Measurements from ENCODE around the gene PRC1. TPM values are rescaled to one million over a fixed set of nuclear protein-coding genes. Genes with fewer than 3 reads are reported as not detected.

Gene PRC1
- total and polyA plus RNA-seq, 2 donors (not counting 1 experiment from before 2014, with no cell fraction given), result 9.4 to 11.6 TPM

DNA sequence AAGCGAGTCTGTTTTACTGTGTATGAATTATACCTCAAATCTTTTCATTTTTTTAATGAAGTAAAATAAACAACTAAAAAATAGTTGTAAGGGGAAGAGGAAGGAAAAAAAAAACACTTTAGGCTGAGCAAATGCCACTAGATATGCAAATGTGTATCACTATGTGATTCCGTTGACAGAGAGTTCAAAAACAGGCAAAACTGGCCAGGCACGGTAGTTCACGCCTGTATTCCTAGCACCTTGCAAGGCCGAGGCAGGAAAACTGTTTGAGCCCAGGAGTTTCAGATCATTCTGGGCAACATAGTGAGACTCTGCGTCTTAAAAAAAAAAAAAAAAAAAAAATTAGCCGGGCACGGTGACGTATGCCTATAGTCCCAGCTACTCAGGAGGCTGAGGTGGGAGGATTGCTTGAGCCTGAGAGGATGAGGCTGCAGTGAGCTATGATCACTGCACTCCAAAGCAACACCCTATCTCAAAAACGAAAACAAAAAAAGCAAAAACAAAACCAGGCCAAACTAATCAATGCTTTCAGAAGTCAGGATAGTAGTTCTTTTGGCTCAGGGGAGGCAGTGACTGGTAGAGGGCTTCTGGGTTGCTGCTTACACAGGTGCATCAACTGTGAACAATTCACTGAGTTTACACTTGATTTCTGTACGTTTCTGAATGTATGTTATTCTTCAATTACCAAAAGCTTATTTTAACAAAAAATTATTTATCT lies 7.4 kb downstream of the PRC1 start:
- Histone ChIP-seq H3K4me1 (ENCODE audit: control insufficient read depth in 2 of 2, insufficient read depth in 2 of 2, low read length in 2 of 2) (peaks cover 12 to 36% of the 10 kb centered on the region in 2 donors), H3K27me3 (replicated peaks in 1 of 4; ENCODE audit: control extremely low read depth in 1 of 4, control insufficient read depth in 3 of 4, insufficient read depth in 4 of 4, low read length in 3 of 4) (no peaks in the 10 kb centered on the region), H3K9me3 (ENCODE audit: control extremely low read depth in 1 of 3, control insufficient read depth in 2 of 3, insufficient read depth in 1 of 3, low read length in 2 of 3) (no peaks in the 10 kb centered on the region), H3K4me3 (ENCODE audit: control extremely low read depth in 1 of 5, extremely low read depth in 1 of 5, insufficient read depth in 1 of 5, low read depth in 2 of 5, low read length in 4 of 5) (no peak overlapping the region), H3K4me2 (replicated peaks; ENCODE audit: low read depth, low read length, poor library complexity, severe bottlenecking) (peak overlapping the region; percentile 28), H2AFZ (ENCODE audit: insufficient read depth, low read depth, low read length, poor library complexity, severe bottlenecking) (peak overlapping the region; percentile 50), H3K79me2 (ENCODE audit: control insufficient read depth, insufficient read depth, low read length) (peaks cover 43% of the 10 kb centered on the region), H3K36me3 (replicated peaks in 1 of 2; ENCODE audit: control extremely low read depth in 1 of 2, control insufficient read depth in 1 of 2, extremely low read depth in 1 of 2, insufficient read depth in 2 of 2, low read length in 1 of 2) (no peaks in the 10 kb centered on the region), H3K9ac (ENCODE audit: low read length) (no peak overlapping the region), H4K20me1 (ENCODE audit: control insufficient read depth, insufficient read depth, low read length, poor library complexity, severe bottlenecking) (no peaks in the 10 kb centered on the region), H3K27ac (ENCODE audit: low read length in 2 of 2) (peak overlapping the region in 1 of 2 donors; percentile 23)
- no peaks in the 10 kb centered on the region for H3K27me3 Mint-ChIP-seq
- TF ChIP-seq, protein P1, sequence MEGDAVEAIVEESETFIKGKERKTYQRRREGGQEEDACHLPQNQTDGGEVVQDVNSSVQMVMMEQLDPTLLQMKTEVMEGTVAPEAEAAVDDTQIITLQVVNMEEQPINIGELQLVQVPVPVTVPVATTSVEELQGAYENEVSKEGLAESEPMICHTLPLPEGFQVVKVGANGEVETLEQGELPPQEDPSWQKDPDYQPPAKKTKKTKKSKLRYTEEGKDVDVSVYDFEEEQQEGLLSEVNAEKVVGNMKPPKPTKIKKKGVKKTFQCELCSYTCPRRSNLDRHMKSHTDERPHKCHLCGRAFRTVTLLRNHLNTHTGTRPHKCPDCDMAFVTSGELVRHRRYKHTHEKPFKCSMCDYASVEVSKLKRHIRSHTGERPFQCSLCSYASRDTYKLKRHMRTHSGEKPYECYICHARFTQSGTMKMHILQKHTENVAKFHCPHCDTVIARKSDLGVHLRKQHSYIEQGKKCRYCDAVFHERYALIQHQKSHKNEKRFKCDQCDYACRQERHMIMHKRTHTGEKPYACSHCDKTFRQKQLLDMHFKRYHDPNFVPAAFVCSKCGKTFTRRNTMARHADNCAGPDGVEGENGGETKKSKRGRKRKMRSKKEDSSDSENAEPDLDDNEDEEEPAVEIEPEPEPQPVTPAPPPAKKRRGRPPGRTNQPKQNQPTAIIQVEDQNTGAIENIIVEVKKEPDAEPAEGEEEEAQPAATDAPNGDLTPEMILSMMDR (IDR thresholded peaks at IDR 0.05), result no peak
- peaks cover 33% of the 10 kb centered on the region for H3K4me1 Mint-ChIP-seq
- ChIA-PET CTCF (interaction anchor here (0.6 to 1.7 kb wide), 3 partner anchors 27 to 338 kb away, joined by 3 to 7 read pairs (median 3); no protein-coding TSS in a partner anchor), POLR2A (no interaction called here)
- peak overlapping the region; percentile 69 for H3K27ac Mint-ChIP-seq
- ATAC-seq (ENCODE audit: low read depth) (peak; percentile 17), DNase-seq (peak; percentile 21)
- H3K9me3 Mint-ChIP-seq (ENCODE audit: insufficient read depth), result no peaks in the 10 kb centered on the region
- intact Hi-C loops (cut with micrococcal nuclease), result loop anchor here (2.0 kb wide), 1 partner anchor 32 kb away; the partner anchor contains the start of gene RCCD1
- 45% methylated on average over 3 of the region's 11 CpGs for WGBS (ENCODE audit: insufficient coverage)
- peak overlapping the region; percentile 41 for H3K4me3 Mint-ChIP-seq

DNA sequence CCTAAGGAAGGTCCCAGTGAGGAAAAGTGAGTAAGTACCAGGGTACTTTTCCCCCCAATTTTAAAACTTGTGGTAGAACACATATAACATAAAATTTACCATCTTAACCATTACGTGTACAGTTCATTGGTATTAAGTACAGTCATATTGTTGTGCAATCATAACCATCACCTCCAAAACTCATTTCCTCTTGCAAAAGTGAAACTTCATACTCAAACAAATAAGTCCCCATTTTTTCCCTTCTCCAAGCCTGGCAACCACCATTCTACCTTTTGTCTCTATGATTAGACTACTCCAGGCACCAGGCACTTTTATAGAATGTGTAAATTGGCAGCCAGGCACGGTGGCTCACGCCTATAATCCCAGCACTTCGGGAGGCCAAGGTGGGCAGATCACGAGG lies 12.2 kb downstream of the PRC1 start:
- Histone ChIP-seq H3K27ac (ENCODE audit: low read length in 2 of 2) (peak overlapping the region; percentile 0 to 27), H3K27me3 (replicated peaks in 1 of 4; ENCODE audit: control extremely low read depth in 1 of 4, control insufficient read depth in 3 of 4, insufficient read depth in 4 of 4, low read length in 3 of 4) (no peaks in the 10 kb centered on the region), H3K79me2 (ENCODE audit: control insufficient read depth, insufficient read depth, low read length) (peaks cover 5% of the 10 kb centered on the region), H4K20me1 (ENCODE audit: control insufficient read depth, insufficient read depth, low read length, poor library complexity, severe bottlenecking) (no peaks in the 10 kb centered on the region), H3K4me1 (ENCODE audit: control insufficient read depth in 2 of 2, insufficient read depth in 2 of 2, low read length in 2 of 2) (peaks cover 15 to 24% of the 10 kb centered on the region in 2 donors), H3K9ac (ENCODE audit: low read length) (peak overlapping the region; percentile 32), H3K36me3 (replicated peaks in 1 of 2; ENCODE audit: control extremely low read depth in 1 of 2, control insufficient read depth in 1 of 2, extremely low read depth in 1 of 2, insufficient read depth in 2 of 2, low read length in 1 of 2) (peaks cover 0 to 2% of the 10 kb centered on the region in 2 experiments), H3K4me3 (ENCODE audit: control extremely low read depth in 1 of 5, extremely low read depth in 1 of 5, insufficient read depth in 1 of 5, low read depth in 2 of 5, low read length in 4 of 5) (peak overlapping the region in 2 of 5 experiments; percentile 25 to 35), H3K4me2 (replicated peaks; ENCODE audit: low read depth, low read length, poor library complexity, severe bottlenecking) (peak overlapping the region; percentile 63), H3K9me3 (ENCODE audit: control extremely low read depth in 1 of 3, control insufficient read depth in 2 of 3, insufficient read depth in 1 of 3, low read length in 2 of 3) (no peaks in the 10 kb centered on the region), H2AFZ (ENCODE audit: insufficient read depth, low read depth, low read length, poor library complexity, severe bottlenecking) (peak overlapping the region; percentile 57)
- intact Hi-C loops (cut with micrococcal nuclease), result no loop called here
- H3K27me3 Mint-ChIP-seq, result no peaks in the 10 kb centered on the region
- ATAC-seq (ENCODE audit: low read depth), result peak; percentile 15
- peak overlapping the region; percentile 68 for H3K4me3 Mint-ChIP-seq
- POLR2A ChIA-PET, result no interaction called here
- no peak for DNase-seq
- no peak for TF ChIP-seq EZH2 (IDR thresholded peaks at IDR 0.05; ENCODE audit: borderline replicate concordance, insufficient read depth, low read depth, low read length, poor library complexity, severe bottlenecking)
- TF ChIP-seq, protein P1 (IDR thresholded peaks at IDR 0.05), result no peak
- CTCF ChIA-PET, result interaction anchor here (1.3 to 7.1 kb wide), 3 partner anchors 25 to 51 kb away, joined by 5 to 46 read pairs (median 9); partner anchors contain the start of gene VPS33B
- H3K27ac Mint-ChIP-seq, result peak overlapping the region; percentile 86
- peaks cover 26% of the 10 kb centered on the region for H3K4me1 Mint-ChIP-seq
- 100% methylated on average over 4 of the region's 5 CpGs for WGBS (ENCODE audit: insufficient coverage)
- no peaks in the 10 kb centered on the region for H3K9me3 Mint-ChIP-seq (ENCODE audit: insufficient read depth)
